Measurements from ENCODE around the gene PMM2. TPM values are rescaled to one million over a fixed set of nuclear protein-coding genes. Genes with fewer than 3 reads are reported as not detected.

The PMM2 gene
- total RNA-seq, 1 donor from 2014 or later: 49.8 TPM

DNA sequence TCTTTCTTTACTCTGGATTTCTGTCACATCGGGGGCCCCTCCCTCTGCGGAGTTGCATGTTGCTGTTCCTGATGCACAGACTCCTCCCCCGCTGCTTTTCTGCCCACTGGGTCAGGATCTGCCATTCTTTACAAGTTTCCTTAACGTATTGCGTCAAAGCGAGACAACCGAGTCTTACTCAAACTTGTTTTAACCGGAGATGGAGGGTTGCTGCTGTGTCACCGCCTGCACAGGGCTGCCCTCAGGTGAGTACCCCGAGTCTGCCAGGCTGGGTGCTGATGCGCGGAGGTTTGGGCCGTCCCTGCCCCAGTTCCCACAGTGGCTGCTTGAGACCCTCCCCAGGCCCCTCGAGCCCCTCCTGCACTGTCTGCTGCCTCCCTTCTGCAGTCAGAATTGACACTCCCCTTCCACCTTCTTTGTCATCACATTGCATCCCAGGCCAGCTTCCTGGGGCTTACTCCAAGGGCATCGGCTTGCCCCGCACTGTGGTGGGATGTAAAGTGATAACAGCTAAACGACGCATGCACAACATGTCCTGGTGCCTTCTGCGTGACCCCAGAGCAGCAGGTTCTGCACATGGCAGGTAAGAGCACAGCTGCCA, 51.9 kb downstream of the PMM2 start:
- intact Hi-C loops (cut with micrococcal nuclease): no loop called here

DNA sequence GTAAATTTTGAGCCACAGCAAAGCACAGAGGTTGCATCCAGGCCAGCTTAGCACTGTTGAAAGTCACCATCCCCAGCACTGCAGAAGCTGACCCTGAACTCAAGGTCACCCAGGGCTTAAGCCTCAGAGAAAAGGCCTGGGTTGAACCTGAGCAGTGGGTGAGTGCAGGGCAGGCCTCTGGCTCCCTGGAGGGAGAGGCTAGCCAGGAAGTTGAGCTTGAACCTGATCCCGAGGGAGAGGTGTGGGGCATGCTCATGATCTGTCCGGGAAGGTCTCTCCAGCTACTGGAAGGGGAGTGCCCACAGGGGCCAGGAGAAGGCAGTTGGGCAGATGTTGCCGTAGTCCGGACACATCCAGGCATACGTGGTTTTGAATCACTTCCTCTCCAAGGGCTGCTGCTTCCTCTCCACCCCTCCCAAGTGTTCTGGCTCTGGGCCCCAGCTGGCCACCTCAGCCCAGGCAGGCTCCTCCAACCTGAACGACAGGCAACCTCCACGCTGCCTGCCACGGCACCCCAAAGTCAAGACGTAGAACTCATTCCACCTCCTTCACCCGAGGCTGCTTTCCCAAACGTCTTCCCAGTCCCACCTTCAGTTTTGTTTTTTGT, 52.7 kb downstream of the PMM2 start:
- intact Hi-C loops (cut with micrococcal nuclease): no loop called here

DNA sequence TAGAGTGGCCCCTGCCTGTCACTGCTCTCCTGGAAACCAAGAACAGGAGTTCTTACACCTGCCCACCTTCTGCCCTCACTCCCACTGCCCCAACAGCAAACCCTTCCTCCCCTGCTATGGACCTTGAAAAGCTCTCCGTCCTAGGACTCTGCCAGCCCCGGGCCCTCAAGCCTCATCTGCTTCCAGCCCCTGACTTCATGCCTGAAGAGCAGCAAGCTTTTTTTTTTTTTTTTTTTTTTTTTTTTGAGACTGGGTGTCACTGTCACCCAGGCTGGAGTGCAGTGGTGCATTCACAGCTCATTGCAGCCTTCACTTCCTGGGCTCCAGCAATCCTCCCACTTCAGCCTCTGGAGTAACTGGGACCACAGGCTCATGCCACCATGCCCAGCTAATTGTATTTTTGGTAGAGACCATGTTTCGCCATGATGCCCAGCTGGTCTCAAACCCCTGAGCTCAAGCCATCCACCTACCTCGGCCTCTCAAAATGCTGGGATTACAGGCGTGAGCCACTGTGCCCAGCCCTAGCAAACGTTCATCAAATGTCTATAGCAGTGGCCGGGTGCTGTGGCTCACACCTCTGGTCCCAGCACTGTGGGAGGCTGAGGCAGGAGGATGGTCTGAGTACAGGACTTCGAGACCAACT, 54.2 kb downstream of the PMM2 start:
- intact Hi-C loops (cut with micrococcal nuclease): no loop called here

DNA sequence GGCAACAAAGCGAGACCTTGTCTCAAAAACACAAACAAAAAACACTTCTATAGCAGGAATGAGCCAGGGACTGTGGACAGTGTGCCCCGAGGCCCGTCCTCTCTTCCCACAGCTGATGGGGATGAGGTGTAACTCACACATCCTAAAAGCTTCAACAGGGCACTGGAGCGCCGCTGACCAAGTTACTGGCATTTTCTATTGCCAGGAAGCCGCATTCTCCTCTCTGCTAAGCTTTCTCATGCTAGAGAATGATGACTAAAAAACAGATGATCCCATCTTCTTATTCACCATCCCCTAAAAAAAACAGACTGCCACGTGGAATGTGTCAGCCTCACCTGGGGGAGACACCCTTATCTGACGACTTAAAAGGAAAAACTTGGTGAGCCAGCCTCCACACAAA, 54.9 kb downstream of the PMM2 start:
- intact Hi-C loops (cut with micrococcal nuclease): no loop called here

DNA sequence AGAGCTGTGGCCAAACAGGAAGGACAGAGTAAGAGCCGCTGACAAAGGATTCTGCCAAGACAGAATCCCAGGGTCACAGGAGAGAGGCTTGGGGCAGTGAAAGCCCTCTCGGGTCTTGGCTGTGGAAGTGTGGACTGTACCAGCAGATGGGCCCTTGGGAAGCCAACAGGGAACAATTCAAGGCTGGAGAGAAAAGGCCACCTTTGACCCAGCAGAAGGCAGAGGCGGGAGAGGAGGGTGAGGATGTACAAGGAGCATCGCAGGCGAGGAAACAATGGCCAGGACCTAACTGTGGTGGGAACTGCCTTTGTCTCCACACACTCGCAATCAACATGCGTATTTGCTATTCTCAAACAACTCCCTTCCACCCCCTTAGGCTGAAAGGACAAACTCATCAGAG, 55.5 kb downstream of the PMM2 start:
- intact Hi-C loops (cut with micrococcal nuclease): no loop called here

DNA sequence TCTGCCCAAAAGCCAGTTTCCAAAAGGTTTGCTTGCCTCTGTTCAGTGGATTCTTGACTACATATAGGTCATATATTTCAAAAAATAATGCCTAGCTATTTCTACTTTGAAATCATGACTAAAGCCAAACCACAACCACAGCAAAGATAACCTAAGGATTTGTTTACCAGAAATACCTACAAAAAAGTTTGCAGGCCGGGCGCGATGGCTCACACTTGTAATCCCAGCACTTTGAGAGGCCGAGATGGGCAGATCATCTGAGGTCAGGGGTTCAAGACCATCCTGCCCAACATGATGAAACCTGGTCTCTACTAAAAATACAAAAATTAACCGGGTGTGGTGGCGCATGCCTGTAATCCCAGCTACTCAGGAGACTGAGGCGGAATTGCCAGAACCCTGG, 56.0 kb downstream of the PMM2 start:
- intact Hi-C loops (cut with micrococcal nuclease): no loop called here

DNA sequence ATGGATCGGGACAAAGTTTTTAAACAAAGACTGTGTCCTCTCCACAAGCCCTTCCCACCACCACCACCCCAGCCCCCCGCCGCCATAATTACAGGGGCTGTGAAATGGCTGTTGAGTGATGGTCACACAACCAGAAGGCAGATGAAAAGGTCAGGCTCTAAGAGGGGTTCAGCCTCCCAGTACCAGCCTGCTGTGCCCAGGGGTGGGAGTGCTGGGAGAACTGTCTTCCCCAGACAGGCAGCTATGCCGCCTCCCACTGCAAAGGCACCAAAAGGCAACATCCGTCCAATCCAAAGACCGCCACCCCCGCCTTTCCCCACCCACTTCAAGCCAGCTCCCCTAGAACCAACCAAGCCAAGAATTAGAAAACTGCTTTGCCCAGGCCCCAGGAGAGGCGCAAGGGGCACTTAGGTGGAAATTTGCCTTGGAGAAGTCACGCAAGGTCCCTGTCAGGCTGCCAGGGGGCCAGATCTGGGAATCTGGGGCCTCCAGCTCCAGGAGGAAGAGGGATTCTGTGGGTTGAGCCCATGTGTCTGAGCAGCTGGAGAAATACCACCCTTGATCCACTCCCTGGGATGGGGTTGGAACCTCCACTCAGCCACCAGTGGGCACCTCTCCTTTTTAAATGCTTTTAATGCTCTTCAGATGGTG, 56.8 kb downstream of the PMM2 start:
- intact Hi-C loops (cut with micrococcal nuclease): no loop called here

DNA sequence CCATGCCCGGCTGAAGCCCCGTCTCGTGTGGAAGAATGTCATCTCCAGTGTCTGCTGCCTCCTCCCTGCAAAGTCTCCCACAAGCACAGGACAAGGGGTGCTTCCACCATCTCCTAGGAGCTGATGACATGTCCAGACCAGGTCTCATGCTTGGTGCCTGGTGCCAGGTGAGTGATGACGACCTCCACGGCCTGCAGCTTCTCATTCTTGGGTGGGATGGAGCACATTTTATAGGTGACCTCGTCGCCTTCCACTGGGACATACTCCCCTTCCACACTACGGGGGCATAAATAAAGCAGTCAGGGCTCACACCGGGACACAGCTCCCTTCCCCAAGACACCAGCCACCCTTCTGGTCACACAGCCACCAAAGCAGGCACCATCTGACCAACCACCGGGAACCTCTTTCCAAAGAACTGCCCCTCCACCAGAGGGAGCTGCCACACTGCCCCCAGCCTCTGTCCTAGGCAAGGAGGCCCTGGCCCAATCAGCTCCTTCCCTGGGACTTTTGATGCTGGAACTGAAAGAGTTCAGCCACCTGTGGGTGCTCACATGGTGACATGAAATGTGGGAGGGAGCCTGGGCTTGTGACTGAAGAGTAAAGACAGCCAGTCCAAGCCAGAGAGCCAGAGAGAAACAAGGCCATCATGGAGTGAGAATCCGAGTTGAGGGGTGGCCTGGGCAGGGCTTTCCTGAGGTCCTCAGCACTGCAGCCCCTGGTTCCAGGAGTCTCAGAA, 57.6 kb downstream of the PMM2 start:
- intact Hi-C loops (cut with micrococcal nuclease): no loop called here

DNA sequence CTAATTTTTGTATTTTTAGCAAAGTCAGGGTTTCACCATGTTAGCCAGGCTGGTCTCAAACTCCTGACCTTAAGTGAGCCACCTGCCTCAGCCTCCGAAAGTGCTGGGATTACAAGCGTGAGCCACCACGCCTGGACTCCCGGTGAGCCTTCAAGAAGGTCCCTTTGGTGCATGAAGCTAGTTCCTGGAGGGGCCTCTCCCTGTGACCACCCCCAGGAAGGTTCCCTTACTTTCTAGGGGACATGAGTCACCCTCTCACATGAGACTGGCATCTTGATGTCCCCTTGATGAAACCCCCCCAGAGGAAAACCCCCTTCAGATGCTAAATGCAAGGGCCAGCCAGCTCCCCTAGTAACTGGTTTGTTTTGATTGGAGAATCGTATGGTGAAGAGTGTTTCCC, 58.3 kb downstream of the PMM2 start:
- intact Hi-C loops (cut with micrococcal nuclease): no loop called here

DNA sequence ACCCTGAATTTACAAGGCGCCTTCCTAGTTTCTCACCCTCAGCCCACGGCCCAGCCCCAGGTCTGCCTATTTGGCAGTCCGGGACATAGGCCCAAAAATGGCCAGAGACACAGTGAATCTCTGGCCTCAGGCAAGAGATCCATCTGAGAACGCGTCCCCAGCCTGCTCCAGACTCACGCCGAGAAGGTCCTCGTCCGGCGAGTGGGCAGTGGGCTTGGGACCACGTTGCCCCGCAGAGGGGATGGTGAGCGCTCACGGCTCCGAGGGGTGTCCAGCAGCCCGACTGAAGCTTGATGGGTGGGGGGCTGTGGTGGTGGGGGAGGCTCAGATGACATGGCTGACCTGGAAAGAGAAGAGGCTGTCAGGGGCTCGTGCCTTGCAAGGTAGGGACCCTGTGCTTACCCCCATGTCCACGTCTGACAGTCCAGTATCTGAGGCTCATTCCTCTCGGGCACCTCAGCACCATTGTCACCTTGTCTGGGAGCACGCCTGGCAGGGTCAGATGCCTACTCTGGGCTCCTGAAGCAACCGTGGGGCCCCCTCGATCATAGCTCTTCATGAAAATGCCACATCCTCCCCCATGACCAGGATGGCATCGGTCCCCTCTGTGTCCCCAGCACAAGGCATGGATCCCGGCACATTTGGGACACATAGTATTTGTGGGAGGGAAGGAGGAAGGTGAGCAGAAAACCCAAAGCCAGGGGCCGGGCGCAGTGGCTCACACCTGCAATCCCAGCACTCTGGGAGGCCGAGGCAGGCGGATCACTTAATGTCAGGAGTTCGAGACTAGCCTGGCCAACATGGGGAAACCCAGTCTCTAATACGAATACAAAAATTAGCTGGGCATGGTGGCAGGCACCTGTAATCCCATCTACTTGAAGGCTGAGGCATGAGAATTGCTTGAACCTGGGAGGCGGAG, 61.6 kb downstream of the PMM2 start:
- intact Hi-C loops (cut with micrococcal nuclease): no loop called here

DNA sequence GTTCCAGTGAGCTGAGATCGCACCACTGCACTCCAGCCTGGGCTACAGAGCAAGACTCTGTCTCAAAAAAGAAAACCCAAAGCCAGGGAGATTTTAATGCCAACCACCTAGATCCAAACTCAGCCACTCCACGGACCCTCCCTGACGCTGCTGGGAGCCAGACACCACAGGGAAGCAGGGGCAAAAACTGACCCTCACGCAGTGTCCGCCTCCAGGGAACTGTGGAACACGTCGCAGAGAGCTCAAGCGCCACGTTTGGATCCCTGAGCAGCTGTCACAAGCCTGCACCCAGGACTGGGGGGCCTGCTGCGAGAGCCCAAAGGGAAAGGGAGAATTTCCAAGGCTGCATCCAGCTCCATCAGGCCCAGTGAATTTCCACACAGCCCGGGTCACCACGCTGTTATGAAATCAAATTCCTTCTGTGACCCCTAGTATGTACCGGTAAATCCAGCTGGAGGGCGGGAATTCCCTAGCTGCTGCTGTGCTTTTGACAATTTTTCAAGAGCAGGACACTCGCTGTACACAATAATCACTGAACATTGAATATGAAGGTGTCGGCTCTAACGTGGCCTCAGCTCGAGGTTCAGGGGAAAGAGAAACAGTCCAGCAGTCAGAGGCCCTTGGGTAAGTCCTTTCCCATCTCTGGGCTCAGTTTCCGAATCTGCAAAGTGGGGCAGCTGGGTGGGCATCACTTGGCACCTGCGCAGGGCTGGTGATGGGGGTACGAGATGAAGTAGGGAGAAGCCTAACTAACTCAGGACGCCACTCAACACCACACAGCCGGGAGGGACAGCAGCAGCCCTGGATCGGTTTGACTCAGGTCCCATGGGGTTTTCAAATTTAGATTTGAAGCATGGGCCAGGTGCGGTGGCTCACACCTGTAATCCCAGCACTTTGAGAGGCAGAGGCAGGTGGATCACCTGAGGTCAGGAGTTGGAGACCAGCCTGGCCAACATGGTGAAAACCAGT, 62.6 kb downstream of the PMM2 start:
- intact Hi-C loops (cut with micrococcal nuclease): no loop called here

DNA sequence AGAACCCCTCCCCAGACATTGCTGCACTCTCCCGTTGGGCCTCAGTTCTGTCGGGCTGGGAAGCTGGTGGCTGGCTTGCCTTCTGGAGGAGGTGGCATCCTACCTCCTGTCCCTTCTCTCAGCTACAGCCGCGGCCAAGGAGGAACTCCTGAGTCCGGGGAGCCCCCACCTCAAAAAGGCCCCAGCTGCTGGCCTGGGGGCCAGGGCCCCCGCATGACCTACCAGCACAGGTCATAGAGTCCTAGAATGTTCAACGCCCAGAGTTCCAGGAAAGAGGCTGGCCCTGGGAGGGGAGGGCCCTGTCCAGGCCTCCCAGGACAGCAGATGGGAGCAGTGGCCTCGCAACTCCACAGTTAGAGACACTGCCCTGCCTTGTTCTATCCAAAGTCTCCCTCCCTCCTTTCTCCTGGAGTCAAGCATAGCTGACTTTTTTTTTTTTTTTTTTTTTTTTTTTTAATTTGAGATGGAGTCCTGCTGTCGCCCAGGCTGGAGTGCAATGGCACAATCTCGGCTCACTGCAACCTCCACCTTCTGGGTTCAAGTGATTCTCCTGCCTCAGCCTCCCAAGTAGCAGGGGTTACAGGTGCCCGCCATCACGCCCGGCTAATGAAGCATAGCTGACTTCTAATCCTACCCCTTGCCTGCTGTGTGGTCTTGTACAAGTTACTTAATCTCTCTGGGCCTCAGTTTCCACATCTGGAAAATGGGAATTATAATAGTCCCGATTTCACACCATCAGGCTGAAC, 64.1 kb downstream of the PMM2 start:
- intact Hi-C loops (cut with micrococcal nuclease): no loop called here

DNA sequence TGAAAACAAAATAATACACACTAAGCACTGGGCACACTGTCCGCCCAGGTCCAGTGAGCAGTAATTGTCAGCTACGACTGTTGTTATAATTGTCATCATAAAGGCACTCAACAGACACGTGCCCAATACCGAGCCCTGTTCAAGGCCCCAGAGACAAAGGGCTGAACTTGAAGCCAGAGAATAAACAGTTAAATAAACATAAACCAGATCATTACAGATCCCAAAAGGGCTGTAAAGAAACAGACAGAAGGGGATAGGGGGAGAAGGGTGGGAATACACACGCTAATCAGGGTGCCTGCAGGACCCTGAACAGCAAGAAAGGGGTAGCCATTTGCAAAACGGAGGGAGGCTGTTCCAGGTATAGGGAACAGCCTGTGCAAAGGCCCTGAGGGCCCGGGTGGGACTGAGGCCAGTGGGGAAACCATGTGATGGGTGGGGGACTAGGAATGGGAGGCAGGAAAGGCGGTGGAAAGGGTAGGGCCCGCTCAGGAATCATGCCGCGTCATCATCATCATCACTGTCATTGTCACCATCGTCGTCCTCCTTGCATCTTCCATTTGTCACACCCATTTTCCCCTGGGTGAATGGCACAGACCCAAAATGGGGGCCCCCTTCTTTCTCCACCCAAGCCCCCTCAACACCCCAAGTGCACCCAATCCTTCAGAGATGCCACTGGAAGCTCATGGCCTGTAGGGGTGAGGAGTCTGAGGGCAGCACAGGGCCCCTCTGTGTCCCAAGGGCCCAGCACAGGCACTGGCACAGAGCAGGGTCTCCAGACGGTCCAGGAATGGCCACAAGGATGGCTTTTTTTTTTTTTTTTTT, 64.9 kb downstream of the PMM2 start:
- intact Hi-C loops (cut with micrococcal nuclease): no loop called here

DNA sequence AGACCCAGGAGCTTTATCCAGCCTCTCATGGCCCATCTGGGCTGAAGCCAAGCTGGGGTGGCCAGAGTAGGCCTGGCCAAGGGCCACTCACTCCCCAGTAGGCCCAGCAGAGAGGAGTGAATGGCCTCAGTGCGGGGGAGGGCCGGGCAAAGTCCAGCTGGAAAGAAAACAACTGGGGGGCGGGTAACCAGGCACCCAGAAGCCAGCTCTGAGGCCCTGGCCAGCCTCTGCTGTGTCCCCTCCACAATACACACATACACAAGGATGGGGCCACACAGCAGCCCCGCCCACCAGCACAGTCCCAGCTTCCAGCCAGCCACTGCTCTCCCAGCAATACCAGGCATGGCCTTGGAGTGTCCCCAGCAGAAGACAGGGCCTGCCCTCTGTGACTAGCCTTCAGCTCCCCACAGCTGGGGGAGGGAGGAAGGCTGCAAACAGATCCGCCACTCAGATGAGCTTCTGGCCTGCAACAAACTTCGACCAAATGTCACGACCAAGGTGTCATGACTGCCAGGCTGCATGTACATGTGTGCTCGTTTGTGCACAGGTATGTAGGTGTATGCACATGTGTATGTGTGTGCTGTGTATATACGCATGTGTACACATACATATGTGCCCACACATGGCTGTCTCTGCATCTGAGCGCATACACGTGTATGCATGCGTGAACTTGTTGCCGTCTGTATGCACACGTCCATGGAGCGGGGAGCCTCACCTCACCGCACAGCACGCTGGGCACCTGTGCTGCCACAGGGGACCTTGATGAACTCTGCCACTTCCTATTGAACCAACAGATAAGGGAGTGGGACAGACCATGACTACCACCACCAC, 66.2 kb downstream of the PMM2 start:
- intact Hi-C loops (cut with micrococcal nuclease): no loop called here

DNA sequence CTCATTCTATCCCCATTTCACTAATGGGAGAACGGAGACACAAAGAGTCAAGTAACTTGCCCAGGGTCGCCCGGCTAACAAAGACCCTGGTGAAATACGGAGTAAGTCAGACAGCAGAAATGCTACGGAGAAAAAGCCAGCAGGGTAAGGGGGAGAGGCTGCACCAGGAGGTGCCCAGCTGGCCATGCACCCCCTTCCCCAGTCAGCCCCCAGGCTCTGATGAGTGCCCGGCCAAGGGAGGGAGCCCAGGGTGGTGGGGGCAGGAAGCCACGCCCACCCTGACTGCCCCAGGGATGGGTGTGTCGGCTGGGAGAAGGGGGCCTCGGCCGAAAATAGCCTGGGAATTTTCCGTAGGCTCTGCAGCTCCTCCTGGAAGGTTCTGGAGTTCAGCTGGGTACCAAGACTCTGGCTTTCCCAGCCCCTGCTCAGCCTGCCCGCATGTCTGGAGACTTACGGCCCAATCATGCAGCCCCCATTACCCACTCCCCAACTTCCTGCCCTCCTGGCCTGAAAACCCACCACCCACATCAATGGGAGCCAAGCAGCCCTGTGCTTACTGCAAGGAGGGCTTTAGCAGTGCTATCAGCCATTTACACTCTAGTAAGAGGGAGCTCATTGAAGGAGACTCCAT, 67.0 kb downstream of the PMM2 start:
- intact Hi-C loops (cut with micrococcal nuclease): loop anchor here (5.0 kb wide), 2 partner anchors 47 to 207 kb away; no protein-coding TSS in a partner anchor

DNA sequence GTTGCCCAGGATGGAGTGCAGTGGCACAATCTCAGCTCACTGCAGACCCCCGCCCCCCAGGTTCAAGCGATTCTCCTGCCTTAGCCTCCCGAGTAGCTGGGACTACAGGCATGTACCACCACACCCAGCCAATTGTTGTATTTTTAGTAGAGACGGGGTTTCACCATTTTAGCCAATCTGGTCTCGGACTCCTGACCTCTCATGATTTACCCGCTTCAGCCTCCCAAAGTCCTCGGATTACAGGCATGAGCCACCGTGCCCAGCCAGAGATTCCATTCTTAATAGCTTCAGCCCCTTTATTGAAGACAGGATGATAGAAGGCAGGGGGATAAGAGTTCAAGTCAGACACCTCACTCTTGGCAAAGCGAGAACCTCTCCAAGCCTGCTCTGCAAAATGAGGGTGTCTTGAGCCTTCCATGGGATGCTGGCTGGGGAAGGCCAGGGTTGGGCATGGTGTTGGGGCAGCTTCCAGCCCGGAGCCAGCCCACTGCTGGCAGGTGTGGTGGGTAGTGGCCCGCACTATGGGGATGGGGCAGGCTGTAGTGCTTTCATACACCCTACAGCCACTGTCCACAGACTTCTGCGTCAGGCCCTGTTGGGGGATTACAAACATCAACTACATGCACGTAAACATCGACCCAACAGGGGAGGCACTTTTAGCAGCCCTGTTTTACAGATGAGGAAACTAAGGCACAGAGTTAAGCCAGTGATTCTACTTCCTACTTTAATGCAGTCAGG, 67.7 kb downstream of the PMM2 start:
- intact Hi-C loops (cut with micrococcal nuclease): loop anchor here (5.0 kb wide), 2 partner anchors 48 to 208 kb away; no protein-coding TSS in a partner anchor

Measured in T-helper 1 cell treated with Interleukin-12 subunit alpha and Interleukin-12 subunit beta and Interleukin-4 antibody, amounts not matched to agents 30 ng/mL and 1 ng/mL, for 36 hours (primary cell).